GM12891 (cell line): ENCODE data around the gene GDNF.

Experiments
- PAX5 ChIP-seq: IDR thresholded peaks from 2 replicates; pipeline ENCODE4 v1.6.1; 2011; ENCODE audit warnings: low read length, moderate library complexity, mild to moderate bottlenecking; ENCODE audit not compliant: insufficient read depth, severe bottlenecking
- POLR2A ChIP-seq: IDR thresholded peaks from 2 replicates; pipeline ENCODE4 v1.6.1; 2011; ENCODE audit warnings: low read depth, low read length, control low read depth
- POLR2AphosphoS5 ChIP-seq: IDR thresholded peaks from 2 replicates; pipeline ENCODE4 v1.6.1; 2011; ENCODE audit warnings: low read depth, low read length, control low read depth
- TAF1 ChIP-seq: IDR thresholded peaks from 2 replicates; pipeline ENCODE4 v1.6.1; 2011; ENCODE audit warnings: low read depth, low read length, control low read depth

- TF ChIP-seq POLR2AphosphoS5 (no peak), POLR2A (no peak), PAX5 (no peak), TAF1 (no peak)
Observed at GRCh38 chr5:37886242-37886905, 46.5 kb upstream of the GDNF start.
